ENCODE data around the gene SIM1. TPM values are rescaled to one million over a fixed set of nuclear protein-coding genes. Genes with fewer than 3 reads are reported as not detected.

The SIM1 gene
- total and polyA plus RNA-seq, 2 of the 8 experiments (the other 6 are each of a cell fraction or from before 2014, with no cell fraction given), result 0.02 to 0.39 TPM

DNA sequence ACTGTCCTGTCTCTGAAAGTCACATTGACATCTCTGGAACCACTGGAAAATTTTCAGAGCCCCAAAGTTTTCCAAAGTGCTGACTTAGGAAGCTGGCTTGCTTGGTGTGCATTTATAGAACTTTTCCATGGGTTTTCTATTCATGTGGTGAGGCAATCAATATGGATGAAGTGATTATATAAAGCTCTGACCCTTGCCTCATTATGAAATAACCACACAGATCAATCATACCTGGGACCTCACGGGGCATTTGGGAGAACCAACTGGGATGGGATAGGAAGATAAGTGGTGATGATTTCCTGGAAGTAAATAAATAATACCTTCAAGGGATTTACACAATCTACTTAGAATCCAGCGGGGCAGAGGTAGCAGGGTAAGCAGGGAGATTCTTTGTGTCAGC, 22.9 kb upstream of the SIM1 start:
- Histone ChIP-seq H4K20me1 (replicated peaks in 1 of 2; ENCODE audit: control insufficient read depth in 1 of 2, insufficient read depth in 2 of 2, low read length in 2 of 2) (no peaks in the 10 kb centered on the region), H3K23me2 (ENCODE audit: low read depth, low read length) (no peaks in the 10 kb centered on the region), H2BK15ac (ENCODE audit: low read length) (no peak overlapping the region), H3K9me3 (ENCODE audit: insufficient read depth in 2 of 2, low read depth in 1 of 2, low read length in 1 of 2) (peaks cover 2 to 3% of the 10 kb centered on the region in 2 experiments; a peak in 2 of 4 replicates), H2BK120ac (replicated peaks; ENCODE audit: low read depth, low read length) (no peak overlapping the region), H3K9ac (replicated peaks in 1 of 4; ENCODE audit: extremely low read depth in 1 of 4, low read depth in 3 of 4, low read length in 3 of 4) (no peak overlapping the region), H3K79me1 (ENCODE audit: low read depth, low read length) (no peaks in the 10 kb centered on the region), H2BK12ac (ENCODE audit: low read depth, low read length) (no peak overlapping the region), H3K4me2 (ENCODE audit: insufficient read depth in 1 of 2, low read depth in 2 of 2, low read length in 2 of 2) (no peak overlapping the region), H4K91ac (replicated peaks; ENCODE audit: insufficient read length, low read length) (no peak overlapping the region), H3K4me3 (ENCODE audit: extremely low read depth in 1 of 4, insufficient read depth in 2 of 4, low read depth in 3 of 4, low read length in 4 of 4) (no peak overlapping the region), H3K4ac (replicated peaks; ENCODE audit: insufficient read length, low read depth, low read length) (no peak overlapping the region), H3K4me1 (replicated peaks in 1 of 4; ENCODE audit: control insufficient read depth in 3 of 4, insufficient read depth in 4 of 4, low read length in 3 of 4) (no peaks in the 10 kb centered on the region), H4K8ac (ENCODE audit: extremely low read depth, insufficient read depth, low read length) (no peak overlapping the region), H3K18ac (ENCODE audit: extremely low read depth, low read length) (no peak overlapping the region), H3K36me3 (ENCODE audit: control insufficient read depth in 2 of 4, insufficient read depth in 4 of 4, low read length in 3 of 4) (no peaks in the 10 kb centered on the region), H3K56ac (replicated peaks; ENCODE audit: insufficient read length, low read depth, low read length) (no peak overlapping the region), H3K23ac (ENCODE audit: insufficient read length) (no peak overlapping the region), H3K14ac (ENCODE audit: insufficient read length) (no peak overlapping the region), H3K27me3 (replicated peaks in 1 of 4; ENCODE audit: control insufficient read depth in 3 of 4, extremely low read depth in 1 of 4, insufficient read depth in 3 of 4, low read length in 3 of 4) (no peaks in the 10 kb centered on the region), H3K79me2 (ENCODE audit: control insufficient read depth in 1 of 2, insufficient read depth in 2 of 2, low read length in 2 of 2) (no peaks in the 10 kb centered on the region), H2AK5ac (ENCODE audit: low read depth, low read length) (no peak overlapping the region), H2BK20ac (ENCODE audit: low read length) (no peak overlapping the region), H2AFZ (ENCODE audit: low read length) (no peak overlapping the region), H4K5ac (ENCODE audit: insufficient read length, low read depth, low read length) (no peak overlapping the region), H3K27ac (ENCODE audit: low read depth, low read length) (no peak overlapping the region), H2BK5ac (ENCODE audit: low read depth, low read length) (no peak overlapping the region)
- FAIRE-seq (no peak), DNase-seq (ENCODE audit: low read depth in 1 of 2, low spot score in 2 of 2) (no peak)
- WGBS, 2 experiments (ENCODE audit: extremely low coverage in 1 of 2, insufficient coverage in 1 of 2, insufficient read length in 1 of 2, insufficient replicate concordance in 2 of 2, low coverage in 1 of 2, low lambda C conversion rate in 2 of 2, missing lambda C conversion rate in 1 of 2), result 92% methylated on average over 2 of the region's 2 CpGs; no CpG with 5 or more reads in 1 of the 2 experiments
- TF ChIP-seq KDM1A (IDR thresholded peaks at IDR 0.05; ENCODE audit: borderline replicate concordance, low read length), result no peak
- no peak for TF ChIP-seq GTF2F1 (IDR thresholded peaks at IDR 0.05; ENCODE audit: borderline replicate concordance, low read depth, low read length)
- ChIA-PET POLR2A (ENCODE audit: partially characterized antibody) (no interaction called here), CTCF (ENCODE audit: partially characterized antibody) (interaction anchor here (1.3 to 2.1 kb wide), 4 partner anchors 85 to 620 kb away, joined by 3 to 6 read pairs (median 3); no protein-coding TSS in a partner anchor)
